ENCODE data around the gene CCDC106. TPM values are rescaled to one million over a fixed set of nuclear protein-coding genes. Genes with fewer than 3 reads are reported as not detected.

The CCDC106 gene
- total RNA-seq, 1 donor from 2014 or later: 23.5 TPM

DNA sequence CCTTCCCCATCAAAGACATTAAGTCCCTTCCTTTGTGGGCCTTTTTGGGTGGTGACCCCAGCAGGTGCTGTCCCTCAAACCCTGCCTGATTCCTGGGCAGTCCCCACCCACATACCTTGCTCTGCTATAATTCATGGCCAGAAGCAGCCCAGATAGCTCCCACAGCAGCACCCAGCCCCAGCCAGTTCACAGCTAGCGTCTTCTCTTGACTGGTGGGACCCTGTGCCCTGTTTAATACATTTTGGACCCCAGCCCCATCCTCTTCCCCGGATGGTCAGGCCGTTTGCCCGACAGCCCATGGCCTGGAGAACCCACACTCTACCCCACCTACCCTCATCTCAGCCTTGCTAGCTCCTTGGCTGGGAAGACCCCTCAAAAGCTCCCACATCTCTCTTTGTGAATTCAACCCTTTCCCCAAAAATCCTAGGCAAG, 2.1 kb downstream of the CCDC106 start:
- DNase-seq (ENCODE audit: low read depth): no peak

DNA sequence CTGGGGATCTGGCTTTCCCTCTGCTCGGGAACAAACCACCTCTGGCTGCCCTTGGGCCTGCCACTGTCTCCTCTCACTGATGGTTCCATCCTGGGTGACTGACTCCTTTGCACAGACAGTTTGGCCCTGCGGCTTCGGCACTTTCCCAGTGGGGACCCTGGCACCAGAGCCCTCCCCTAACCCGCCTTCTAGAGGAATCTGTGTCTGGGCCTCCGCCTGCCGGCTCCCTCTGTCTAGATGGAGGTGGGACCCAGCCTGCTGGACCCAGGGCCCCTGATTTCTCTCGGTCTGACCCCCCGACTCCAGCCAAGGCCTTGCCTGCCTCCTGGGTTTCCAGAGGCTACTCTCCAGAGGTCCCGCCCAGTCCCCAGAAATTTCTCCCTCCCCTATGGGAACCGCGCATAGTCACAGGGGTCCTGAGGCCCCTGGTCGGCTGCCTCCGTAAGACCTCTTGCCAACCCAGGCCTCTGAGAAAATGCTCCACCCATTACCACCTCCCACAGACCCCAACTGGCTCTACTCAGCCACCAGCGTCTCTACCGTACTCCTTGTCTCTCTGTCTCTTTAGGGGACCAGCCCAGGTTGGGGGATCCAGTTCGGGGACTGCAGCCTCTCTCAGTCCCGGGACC, 2.7 kb downstream of the CCDC106 start:
- DNase-seq (ENCODE audit: low read depth): no peak

DNA sequence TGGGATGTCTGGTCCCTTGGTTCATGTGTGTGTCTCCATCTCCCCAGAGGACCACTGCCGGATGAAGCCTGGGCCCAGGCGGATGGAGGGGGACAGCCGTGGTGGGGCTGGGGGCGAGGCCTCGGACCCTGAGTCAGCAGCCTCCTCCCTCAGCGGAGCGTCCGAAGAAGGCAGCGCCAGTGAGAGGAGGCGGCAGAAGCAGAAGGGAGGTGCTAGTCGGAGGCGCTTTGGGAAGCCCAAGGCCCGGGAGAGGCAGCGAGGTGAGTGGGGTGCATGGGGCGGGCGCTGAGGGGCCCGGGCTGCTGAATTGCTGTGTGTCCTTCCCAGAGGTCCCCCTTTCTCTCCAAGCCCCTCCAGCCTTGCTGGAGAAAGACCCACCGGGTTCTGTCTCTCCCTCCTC, 3.2 kb downstream of the CCDC106 start:
- no peak for DNase-seq (ENCODE audit: low read depth)

DNA sequence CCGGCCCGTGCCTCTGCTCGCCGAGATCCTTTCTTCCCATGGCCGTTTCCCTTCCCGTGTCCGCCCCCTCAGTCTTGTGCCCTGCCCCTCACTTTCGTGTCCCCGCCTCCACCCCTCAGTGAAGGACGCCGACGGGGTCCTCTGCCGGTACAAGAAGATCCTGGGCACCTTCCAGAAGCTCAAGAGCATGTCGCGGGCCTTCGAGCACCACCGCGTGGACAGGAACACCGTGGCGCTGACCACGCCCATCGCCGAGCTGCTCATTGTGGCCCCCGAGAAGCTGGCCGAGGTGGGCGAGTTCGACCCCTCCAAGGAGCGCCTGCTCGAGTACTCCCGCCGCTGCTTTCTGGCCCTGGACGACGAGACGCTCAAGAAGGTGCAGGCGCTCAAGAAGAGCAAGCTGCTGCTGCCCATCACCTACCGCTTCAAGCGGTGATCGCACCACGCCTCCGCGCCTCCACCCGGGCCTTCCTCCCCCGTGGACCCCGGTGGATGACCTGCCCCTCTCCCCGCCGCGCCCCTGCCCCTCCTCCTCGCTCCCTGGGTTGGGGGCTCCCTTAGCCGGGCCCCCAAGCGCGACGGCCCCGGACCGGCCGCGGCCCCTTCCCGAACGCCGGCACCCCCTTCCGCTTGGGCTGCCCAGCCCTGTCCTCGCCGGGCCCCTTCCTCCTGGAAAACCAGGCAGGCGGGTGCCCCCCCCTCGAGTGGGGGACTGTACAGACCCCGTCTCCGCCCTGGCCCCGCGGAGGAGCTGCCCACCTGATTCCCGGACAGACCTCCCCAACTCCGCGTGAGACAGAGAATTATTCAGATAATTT, 4.5 kb downstream of the CCDC106 start:
- DNase-seq (ENCODE audit: low read depth): no peak

DNA sequence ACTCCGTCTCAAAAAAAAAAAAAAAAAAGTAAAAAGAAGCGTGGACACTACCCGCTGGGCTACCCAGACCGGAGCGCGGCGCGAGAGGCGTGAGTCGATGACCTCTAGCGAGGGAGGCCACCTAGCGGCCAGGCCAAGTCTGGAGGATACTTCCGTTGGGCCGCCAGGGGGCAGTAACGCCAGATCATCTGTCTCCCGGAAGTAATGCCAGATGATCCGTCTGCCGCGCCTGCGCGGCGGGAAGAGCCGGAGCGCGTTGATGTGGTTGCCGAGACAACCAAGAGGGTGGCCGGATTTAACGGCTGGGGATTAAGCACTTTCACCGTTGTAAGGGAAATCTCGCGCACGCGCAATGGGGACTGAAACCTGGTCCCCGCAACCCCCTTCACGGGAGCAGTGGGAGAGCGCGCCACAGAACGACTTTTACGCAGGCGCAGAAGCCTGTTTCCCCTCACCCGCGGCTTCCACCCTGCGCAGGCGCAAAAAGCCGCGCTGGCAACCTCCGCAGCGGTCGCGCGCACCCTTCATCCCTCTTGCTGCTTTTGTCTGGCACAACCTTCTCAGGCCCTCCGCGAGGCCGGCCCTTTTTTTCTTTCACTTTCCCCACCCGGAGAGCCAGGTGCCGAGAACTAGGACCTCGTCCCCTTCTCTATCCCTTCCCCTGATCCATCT, 5.8 kb downstream of the CCDC106 start:
- peak; percentile 99 for DNase-seq (ENCODE audit: low read depth)

DNA sequence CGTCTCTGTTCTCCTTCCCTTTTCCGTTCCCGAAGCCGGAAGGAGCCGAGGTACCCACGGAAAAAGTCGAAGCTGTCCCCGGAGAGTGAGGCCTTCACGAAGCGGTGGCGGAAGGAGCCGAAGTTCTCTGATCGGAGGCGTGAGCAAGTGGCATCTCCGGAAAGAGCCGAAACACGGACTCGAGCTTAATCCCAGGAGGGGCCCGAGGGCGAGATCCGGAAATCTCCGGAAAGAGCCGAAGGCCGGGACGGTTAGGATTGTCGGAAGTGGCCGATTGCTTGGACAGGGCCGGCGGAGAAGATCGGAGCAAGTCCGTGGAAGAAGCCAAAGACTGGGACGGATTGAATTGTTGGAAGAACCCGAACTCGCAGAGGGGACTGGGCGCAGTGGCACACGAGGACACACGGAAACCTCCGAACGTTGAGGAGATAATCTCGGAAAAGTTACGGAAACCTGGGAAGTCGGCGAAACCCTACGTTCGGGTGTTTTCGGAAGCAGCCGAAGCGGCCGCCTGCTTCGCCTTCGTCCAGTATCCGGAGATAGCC, 6.4 kb downstream of the CCDC106 start:
- DNase-seq (ENCODE audit: low read depth): peak; percentile 100

DNA sequence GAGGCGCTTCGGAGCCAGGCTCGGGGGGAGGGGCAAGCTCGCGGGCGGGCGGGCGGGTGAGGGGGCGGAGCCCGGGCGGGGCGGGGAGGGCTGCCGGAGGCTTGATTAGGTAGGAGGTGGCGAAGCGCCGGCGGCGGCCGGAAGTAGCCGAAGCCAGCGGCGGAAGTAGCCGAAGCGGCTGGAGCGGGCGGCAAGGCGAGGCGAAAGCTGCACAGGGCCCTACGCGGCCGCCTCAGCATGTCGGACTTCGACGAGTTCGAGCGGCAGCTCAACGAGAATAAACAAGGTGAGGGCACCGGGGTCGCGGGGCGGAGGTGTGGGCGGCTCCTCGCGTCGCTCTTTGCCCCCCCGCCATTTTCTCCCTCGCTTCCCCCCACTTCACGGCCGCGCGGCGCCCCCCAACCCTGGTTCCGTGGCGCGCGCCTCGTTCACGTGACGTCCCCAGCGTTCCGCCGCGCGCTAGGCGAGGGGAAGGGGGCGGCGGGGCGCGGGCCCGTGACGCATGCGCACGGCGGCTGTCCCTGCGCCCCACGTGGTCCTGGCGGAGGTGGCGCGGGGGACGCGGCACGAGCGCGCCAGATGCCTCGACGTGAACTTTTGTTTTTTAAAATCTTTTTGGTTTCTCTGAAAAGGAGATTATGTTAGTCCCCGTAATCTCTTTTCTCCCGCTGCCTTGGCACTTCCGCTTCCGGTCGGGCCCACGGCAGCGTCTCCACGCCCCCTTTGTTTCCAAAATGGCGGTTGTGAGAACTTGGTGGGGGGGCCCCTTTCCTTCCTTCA, 7.0 kb downstream of the CCDC106 start, which contains the start of gene U2AF2:
U2AF2 (plus strand) TSS at position 168 of the 780 bp plus-strand sequence; CDS start at position 238, 70 bp downstream.
- peak; percentile 75 for DNase-seq (ENCODE audit: low read depth)

DNA sequence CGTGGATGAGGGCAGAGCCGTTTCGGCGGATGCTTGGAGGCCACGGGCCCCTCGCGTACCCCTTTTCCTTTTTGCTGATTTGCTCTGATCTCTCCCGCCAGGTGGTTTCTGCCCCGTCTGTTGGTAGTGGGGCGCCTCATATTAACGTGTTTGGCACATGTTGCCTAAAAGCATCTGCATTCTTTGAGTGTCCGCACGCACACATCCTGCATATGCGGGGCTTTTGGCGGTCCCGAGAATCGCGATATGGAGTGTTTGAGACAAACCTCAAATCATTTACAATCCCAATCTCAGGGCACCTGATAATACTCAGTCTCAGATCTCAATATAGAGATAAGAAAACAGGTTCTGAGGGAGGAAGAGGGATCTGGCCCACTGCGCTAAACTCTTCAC, 7.6 kb downstream of the CCDC106 start:
- DNase-seq (ENCODE audit: low read depth): no peak

DNA sequence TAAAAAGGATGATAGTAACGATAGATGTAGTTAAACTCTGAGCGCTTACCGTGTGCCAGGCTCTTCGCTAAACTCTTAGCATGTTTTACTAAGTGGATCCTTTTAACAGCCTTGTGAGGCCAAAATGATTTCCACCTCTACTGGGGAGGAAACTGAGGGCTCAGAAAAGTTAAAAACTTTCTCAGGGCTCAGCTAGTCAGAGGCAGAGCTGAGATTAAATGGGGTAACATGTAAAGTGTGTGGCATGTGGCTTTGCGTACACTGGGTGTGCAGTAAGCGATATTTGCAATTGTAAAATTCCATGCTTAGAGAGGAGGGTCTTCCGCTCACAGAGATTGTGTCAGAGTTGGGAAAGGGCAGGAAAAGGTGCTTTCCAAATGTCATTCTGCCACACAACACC, 8.5 kb downstream of the CCDC106 start:
- DNase-seq (ENCODE audit: low read depth): no peak

DNA sequence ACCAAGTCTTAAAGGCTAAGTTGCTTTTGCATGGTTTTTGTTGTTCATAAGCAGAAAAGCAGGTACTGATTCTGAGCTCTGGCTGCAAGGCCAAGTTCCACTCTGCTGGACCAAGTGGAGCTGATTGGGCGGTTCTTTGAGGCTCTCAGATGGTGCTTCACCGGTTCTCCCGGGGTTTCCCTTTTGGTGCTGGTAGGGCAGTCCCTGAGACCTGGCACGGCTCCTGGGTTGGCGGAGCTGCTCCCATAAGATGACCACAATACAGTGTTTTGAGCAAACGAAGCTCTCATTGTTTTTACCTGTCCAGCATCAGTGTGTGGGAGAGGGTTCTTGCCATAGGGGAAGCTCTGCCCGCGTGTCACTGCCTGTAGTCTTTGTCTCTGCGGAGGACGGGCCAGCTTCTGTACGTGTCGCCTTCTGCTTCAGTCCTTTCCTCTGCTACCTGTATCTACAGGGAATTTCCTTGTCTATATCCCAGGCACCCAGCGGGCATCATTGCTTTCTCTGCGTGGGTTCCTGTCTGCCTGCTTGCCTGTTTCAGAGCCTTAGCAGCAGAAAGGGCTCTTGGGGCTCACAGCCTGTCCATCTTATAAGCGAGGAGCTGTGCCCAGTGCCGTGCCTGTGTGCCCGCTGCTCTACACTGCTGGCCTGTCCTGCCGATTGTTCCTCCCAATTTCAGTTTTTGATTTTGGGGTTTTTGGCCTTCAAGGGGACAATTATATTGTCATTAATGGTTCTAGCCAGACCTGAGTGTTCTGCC, 9.2 kb downstream of the CCDC106 start:
- DNase-seq (ENCODE audit: low read depth): no peak

DNA sequence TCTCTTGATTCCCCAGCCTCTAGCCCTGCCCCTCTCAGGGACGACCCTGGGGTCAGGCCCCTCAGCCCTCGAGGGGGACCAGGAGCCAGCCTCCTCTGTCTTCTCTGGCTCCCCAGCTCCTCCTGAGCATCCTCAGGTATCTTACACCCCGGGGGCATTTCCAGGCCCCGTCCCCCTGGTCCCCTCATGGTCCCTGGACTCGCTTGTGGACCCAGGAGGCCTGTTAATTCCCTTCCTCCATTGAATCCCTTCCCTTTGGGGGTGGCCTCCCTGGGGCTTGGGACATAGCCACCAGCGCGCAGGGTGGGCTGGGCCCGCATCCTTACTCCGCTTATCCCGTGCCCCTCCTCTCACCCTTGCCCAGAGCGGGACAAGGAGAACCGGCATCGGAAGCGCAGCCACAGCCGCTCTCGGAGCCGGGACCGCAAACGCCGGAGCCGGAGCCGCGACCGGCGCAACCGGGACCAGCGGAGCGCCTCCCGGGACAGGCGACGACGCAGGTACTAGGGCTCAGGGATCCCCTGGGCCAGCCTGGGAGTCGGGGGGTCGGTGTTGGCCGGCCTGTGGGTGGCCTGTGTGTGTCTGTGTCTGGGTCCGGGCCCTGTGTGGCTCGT, 10.9 kb downstream of the CCDC106 start:
- DNase-seq (ENCODE audit: low read depth): no peak

DNA sequence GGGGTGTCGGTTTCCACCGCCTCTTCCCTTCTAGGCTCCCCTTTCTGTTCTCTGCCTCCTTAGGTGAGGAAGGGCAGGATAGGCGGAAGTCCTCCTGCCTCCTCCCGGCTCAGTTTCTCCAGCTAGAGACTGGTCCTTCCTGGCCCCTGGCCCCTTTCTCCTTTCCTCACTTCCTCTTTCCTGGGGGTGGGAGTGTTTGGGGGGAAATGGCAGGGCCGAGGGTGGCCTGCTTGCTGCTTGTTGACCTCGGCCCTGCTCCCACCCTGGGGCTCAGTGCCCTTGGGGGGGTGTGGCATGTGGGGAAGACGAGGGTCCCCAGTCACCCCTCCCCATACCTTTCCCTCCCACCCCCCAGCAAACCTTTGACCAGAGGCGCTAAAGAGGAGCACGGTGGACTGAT, 11.8 kb downstream of the CCDC106 start:
- DNase-seq (ENCODE audit: low read depth): no peak

DNA sequence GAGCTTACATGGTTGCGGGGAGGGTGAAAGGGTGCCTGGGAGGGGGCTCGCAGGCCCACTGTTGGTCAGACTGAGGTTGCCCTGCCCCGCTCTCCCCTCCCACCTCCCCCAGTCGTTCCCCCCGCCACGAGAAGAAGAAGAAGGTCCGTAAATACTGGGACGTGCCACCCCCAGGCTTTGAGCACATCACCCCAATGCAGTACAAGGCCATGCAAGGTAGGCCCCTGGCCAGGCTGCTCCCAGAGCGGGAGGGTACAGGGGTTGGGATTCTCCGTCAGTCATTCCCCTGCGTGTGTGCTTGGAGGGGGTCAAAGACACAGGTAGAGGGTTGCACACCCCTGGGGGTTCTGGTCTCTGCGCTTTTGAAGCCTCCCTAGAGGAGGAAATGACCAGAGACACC, 12.4 kb downstream of the CCDC106 start:
- no peak for DNase-seq (ENCODE audit: low read depth)

DNA sequence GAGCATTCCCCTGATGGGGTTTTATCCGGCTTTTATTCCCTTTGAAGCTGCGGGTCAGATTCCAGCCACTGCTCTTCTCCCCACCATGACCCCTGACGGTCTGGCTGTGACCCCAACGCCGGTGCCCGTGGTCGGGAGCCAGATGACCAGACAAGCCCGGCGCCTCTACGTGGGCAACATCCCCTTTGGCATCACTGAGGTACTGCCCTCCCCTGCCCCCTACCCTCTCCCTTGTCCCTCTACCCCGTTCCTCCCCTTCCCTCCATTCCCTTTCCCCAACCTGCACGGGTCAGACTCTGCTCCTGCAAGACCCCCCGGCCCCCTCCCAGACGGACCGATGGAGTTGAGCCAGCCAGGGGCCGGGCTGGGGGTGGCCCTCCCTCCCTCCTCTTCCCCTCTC, 13.0 kb downstream of the CCDC106 start:
- no peak for DNase-seq (ENCODE audit: low read depth)

DNA sequence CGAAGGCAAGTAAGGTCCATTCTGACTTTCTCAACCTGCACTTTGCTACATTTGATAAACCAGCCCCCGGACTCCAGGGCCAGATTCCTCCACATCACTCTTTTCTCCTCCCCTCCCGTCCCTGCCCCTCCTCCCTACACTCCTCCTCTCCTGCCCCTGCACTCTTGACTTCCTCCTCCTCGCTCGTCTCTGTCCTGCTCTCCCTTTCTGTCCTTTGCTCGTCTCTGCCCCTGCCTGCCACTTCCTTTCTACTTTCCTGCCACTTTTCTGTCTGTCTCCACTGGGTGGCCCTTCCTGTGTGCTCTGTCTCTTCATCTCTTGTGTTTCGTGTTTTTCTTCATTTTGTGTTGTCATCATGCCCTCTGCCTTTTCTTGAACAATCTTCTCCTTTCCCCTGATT, 13.8 kb downstream of the CCDC106 start:
- DNase-seq (ENCODE audit: low read depth): no peak

DNA sequence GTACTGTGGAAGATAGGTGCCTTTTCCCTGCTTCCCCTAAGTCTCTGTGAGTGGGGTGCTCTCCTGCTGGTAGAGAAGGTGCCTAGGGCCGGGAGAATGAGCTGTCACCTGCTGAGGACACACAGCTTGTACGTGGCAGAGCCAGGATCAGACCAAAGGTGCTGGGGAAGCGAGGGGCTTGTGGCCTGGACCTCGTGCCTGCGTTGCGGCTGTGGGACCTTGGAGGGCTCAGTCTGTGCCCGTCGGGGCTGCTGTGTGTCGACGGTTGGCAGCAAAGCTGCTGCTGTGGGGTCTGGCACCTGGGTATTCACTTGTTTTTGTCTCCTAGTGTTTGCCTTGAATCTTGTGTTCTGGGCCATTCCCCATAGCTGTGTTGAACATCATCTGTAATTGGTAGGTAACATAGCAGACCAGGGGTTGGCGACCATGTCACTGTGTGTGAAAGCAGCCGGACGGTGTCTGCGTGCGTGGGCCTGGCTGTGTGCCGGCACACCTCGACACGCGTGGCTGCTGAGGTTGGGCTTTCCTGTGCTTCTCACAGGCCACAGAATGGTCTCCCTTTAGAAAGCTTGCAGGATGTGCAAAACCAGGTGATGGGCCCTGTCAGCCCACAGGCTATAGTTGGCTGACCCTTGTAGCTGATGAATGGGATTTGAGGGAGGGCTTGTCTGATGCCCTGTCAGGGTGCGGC, 16.0 kb downstream of the CCDC106 start:
- DNase-seq (ENCODE audit: low read depth): no peak

DNA sequence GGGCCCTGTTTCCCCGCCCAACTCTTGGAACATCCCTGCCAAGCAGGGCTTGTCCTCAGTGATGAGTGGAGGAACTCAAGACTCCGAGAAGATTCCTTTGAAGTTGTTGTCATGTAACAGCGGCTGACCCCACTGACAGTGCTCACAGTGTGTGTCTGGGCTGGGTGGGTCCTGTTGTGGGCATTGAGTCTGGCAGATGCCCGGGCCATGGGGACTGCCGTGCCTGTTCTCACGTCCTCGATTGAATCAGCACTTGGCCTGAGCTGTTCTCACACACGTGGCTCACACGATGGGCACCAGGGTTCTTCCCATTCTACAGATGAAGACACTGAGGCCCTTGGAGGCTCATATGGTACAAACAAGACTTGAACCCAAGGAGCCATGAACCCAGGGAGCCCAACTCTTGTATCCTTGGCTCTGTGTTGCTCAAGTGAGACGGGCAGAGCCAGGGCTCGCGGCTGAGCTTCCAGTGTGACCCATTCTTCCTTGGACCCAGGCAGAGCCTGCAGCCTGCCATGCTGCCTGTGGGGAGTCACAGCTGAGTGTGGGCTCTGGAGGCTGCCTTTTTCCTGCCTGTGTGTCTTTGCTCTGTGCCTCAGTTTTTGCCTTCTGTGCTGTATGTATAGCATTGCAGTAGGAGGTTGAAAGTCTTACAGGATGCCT, 18.5 kb downstream of the CCDC106 start:
- no peak for DNase-seq (ENCODE audit: low read depth)

DNA sequence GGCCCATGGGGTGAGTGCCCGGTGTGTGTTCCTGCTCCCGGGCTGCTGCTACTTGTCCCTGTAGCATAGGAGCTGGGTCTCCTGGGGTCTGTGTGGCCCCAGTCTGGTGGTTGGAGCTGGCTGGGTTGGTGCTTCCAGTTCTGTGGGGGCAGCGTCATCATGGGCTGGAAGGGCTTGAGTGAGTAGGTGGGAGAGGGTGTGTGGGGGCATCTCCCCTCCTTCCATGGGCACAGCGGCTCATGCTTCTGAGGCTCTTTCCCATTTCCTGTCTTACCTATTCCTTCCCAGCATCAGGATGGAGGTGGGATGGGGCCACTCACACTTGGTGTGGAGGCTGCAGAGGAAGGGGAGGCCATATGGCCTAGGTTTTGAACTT, 19.0 kb downstream of the CCDC106 start:
- no peak for DNase-seq (ENCODE audit: low read depth)

DNA sequence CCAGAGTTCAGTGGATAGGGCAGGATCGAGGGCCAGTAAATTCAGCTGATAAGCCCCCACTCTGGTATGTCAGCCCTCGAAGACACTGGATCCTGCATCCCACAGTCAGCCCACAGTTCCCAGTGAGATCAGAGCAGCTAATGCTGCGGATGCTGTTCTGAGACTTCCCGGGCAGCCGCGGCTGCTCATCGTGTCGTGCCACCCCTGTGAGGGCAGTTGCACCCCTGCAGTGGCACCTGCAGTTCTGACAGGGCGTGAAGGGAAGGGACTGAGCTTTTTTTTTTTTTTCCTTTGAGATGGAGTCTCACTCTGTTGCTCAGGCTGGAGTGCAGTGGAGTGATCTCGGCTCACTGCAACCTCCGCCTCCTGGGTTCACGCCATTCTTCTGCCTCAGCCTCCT, 19.5 kb downstream of the CCDC106 start:
- no peak for DNase-seq (ENCODE audit: low read depth)

Measured in myocyte (in vitro differentiated cells).